Prostate gland (tissue), 2 donors: ENCODE results near the gene TCERG1L. TPM values are rescaled to one million over a fixed set of nuclear protein-coding genes. Genes with fewer than 3 reads are reported as not detected.
A peak's percentile ranks its signal among the peaks of the same experiment; 100 is the strongest.

Source experiments
- DNase-seq: peaks from one replicate; pipeline ENCODE4 v3.0.0-alpha.2; 2019; ENCODE audit warnings: low spot score
- H3K27ac ChIP-seq, 2 donors: fragments of 200-600 bp; sonication (generic); 2 replicates each; pipeline ENCODE4 v1.5.1; 2017 to 2019
- H3K27me3 ChIP-seq: fragments of 200-600 bp; sonication (generic); replicated peaks from 2 replicates; pipeline ENCODE4 v1.5.1; 2019; ENCODE audit not compliant: insufficient read depth
- H3K36me3 ChIP-seq, 2 donors: fragments of 200-600 bp; sonication (generic); 1 replicate in 1 of 2; 2 replicates in 1 of 2; pipeline versions ENCODE4 v1.5.1 to v1.8.1; 2017 to 2019
- H3K4me1 ChIP-seq: fragments of 200-600 bp; sonication (generic); replicated peaks from 2 replicates; pipeline ENCODE4 v1.5.1; 2019
- H3K4me3 ChIP-seq, 2 donors: fragments of 200-600 bp; sonication (generic); 2 replicates each; pipeline ENCODE4 v1.5.1; 2017 to 2019
- H3K9me3 ChIP-seq: fragments of 200-600 bp; sonication (generic); 2 replicates; pipeline ENCODE4 v1.5.1; 2017
- POLR2A ChIP-seq: fragments of 450-650 bp; IDR thresholded peaks from one replicate; pipeline ENCODE4 v1.6.1; 2016; ENCODE audit warnings: antibody characterized with exemption, mild to moderate bottlenecking
- POLR2AphosphoS5 ChIP-seq: sonication (generic); formaldehyde crosslinking; IDR thresholded peaks from one replicate; pipeline ENCODE4 v1.6.1; 2017; ENCODE audit warnings: antibody characterized with exemption
- WGBS: methylation state at CpG from one replicate; pipeline ENCODE4 v1.1.5; 2018; 5-methylcytosine and 5-hydroxymethylcytosine counted together
- intact Hi-C: fragments of 100-400 bp; cut with DNase I; formaldehyde crosslinking; loops from one replicate; pipeline ENCODE4 v1.14.2; 2022
- total RNA-seq, 2 donors: library from RNA; depleted of rRNA; stranded (reverse); fragments of >200 nt; gene quantifications; one replicate each; pipeline ENCODE4 v1.1.0, GENCODE V29; 2016
- TF ChIP-seq, protein P1 (sequence below), 4 experiments: fragments of 200-600 bp in 2 of 4; fragments of 450-650 bp in 2 of 4; sonication (generic) in 2 of 4; IDR thresholded peaks; 1 replicate in 3 of 4; 2 replicates in 1 of 4; pipeline ENCODE4 v1.5.1; 2016 to 2019; ENCODE audit warnings: antibody characterized with exemption in 4 of 4, mild to moderate bottlenecking in 2 of 4, moderate library complexity in 2 of 4

TCERG1L gene
- total RNA-seq, 2 donors from 2014 or later: 0.23 to 4.0 TPM

- H3K27ac ChIP-seq: no peak overlapping the region
- H3K4me3 ChIP-seq: no peak overlapping the region
- H3K9me3 ChIP-seq: no peaks in the 10 kb centered on the region
- WGBS: 81% methylated on average over 7 of the region's 7 CpGs
- DNase-seq: no peak
- no peak for TF ChIP-seq POLR2A
- TF ChIP-seq POLR2AphosphoS5: no peak
- TF ChIP-seq, protein P1, sequence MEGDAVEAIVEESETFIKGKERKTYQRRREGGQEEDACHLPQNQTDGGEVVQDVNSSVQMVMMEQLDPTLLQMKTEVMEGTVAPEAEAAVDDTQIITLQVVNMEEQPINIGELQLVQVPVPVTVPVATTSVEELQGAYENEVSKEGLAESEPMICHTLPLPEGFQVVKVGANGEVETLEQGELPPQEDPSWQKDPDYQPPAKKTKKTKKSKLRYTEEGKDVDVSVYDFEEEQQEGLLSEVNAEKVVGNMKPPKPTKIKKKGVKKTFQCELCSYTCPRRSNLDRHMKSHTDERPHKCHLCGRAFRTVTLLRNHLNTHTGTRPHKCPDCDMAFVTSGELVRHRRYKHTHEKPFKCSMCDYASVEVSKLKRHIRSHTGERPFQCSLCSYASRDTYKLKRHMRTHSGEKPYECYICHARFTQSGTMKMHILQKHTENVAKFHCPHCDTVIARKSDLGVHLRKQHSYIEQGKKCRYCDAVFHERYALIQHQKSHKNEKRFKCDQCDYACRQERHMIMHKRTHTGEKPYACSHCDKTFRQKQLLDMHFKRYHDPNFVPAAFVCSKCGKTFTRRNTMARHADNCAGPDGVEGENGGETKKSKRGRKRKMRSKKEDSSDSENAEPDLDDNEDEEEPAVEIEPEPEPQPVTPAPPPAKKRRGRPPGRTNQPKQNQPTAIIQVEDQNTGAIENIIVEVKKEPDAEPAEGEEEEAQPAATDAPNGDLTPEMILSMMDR (IDR thresholded peaks at IDR 0.05): no peak
- H3K4me1 ChIP-seq: no peaks in the 10 kb centered on the region
- no peaks in the 10 kb centered on the region for H3K27me3 ChIP-seq
- intact Hi-C loops: no loop called here
- no peaks in the 10 kb centered on the region for H3K36me3 ChIP-seq
Measured at GRCh38 chr10:131187274-131187673, 124.2 kb downstream of the TCERG1L start.

DNA sequence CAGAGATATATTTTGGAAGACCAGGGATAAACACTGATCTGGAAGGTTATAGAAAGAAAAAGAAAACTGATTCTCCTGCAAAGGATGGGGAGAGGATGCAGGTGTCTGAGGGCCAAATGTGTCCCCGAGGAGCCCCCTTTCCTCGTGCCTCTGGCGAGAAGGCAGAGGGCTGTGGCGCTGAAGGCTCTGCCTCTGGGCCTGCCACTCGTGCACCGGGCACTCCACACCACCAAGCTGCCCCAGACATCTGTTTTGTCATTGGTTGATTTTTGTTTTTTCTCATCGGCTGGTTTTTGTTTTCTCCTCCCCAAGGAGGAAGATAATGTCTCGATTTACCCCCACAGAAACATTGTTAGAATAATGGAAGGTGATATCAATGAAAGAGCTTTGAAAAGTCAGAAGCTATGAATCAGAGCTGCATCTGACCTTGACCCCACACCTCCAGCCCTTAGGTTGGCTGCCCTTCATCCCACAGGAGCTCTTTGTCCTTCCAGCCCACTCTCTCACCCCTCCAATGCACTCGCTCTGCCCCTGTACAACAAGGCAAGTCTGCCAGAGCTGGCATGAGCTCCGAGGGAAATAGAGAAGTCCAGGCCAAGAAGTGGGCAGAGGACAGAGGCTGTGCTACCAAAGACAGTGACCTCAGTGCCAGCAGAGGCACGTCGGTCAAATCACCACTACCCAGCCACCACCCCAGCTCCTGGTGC is 124.8 kb downstream of the TCERG1L start:
- Histone ChIP-seq H3K4me3 (no peak overlapping the region), H3K4me1 (no peaks in the 10 kb centered on the region), H3K9me3 (no peaks in the 10 kb centered on the region), H3K27me3 (no peaks in the 10 kb centered on the region), H3K27ac (no peak overlapping the region), H3K36me3 (no peaks in the 10 kb centered on the region)
- TF ChIP-seq POLR2AphosphoS5 (no peak), POLR2A (no peak)
- TF ChIP-seq, protein P1 (IDR thresholded peaks at IDR 0.05): no peak
- DNase-seq: no peak
- WGBS: 93% methylated on average over 12 of the region's 12 CpGs
- intact Hi-C loops: no loop called here

DNA sequence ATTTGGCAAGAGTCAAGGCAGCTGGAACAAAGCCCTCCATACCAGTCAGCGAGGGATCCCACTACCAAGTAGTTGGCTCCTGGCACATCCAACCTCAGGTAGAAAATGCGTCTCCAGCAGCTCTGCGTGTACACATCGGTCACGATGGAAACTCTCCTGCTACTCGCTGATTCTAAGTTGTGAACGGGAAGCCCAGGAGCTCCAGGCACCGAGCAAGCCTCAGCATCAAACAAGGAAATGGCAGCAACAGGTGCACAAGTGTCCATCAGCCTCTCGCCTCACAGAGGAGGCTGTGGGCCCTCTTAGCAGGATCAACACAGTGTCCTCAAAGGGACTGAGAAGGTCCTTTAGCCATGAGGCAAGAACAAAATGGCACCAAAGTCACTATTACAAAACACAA is 127.0 kb downstream of the TCERG1L start:
- intact Hi-C loops: no loop called here
- H3K27ac ChIP-seq: no peak overlapping the region
- H3K4me3 ChIP-seq: no peak overlapping the region
- H3K27me3 ChIP-seq: no peaks in the 10 kb centered on the region
- no peaks in the 10 kb centered on the region for H3K9me3 ChIP-seq
- H3K36me3 ChIP-seq: no peaks in the 10 kb centered on the region
- WGBS: 87% methylated on average over 9 of the region's 9 CpGs
- no peaks in the 10 kb centered on the region for H3K4me1 ChIP-seq
- TF ChIP-seq, protein P1 (IDR thresholded peaks at IDR 0.05): no peak
- TF ChIP-seq POLR2A: no peak
- no peak for TF ChIP-seq POLR2AphosphoS5
- DNase-seq: no peak

GRCh38 chr10:131183546-131184045 is 127.9 kb downstream of the TCERG1L start:
- H3K27me3 ChIP-seq: no peaks in the 10 kb centered on the region
- intact Hi-C loops: no loop called here
- no peaks in the 10 kb centered on the region for H3K4me1 ChIP-seq
- WGBS: 95% methylated on average over 9 of the region's 9 CpGs
- no peak for DNase-seq
- H3K4me3 ChIP-seq: no peak overlapping the region
- H3K36me3 ChIP-seq: no peaks in the 10 kb centered on the region
- no peak overlapping the region for H3K27ac ChIP-seq
- TF ChIP-seq POLR2AphosphoS5 (no peak), POLR2A (no peak)
- TF ChIP-seq, protein P1 (IDR thresholded peaks at IDR 0.05): no peak
- H3K9me3 ChIP-seq: no peaks in the 10 kb centered on the region

DNA sequence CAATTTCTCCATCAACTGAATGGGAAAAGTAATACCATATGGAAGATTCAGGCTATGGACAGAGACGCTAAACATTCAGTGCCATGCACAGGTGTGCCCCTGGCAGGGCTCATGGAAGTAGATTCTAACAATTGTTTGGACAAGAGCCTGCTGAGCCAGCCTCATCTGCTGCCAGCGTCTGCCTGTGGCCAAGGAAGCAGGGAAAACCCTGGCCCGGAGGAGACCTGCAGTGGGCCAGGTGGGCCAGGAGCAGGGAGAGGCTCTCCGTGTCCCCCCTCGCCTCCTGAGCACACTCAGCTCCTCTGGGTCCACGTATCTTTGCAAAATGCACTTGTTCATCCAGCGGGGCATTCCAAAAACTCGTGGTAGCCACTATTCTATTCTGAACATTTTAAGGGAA is 130.1 kb downstream of the TCERG1L start:
- 48% methylated on average over 8 of the region's 8 CpGs for WGBS
- no peak for TF ChIP-seq POLR2AphosphoS5
- no peak for TF ChIP-seq POLR2A
- TF ChIP-seq, protein P1 (IDR thresholded peaks at IDR 0.05): no peak
- DNase-seq: peak; percentile 26

More for the DNA sequence above, 130.1 kb downstream of the TCERG1L start:
- Histone ChIP-seq H3K4me3 (no peak overlapping the region), H3K9me3 (no peaks in the 10 kb centered on the region), H3K27ac (no peak overlapping the region), H3K27me3 (no peaks in the 10 kb centered on the region), H3K36me3 (no peaks in the 10 kb centered on the region), H3K4me1 (no peaks in the 10 kb centered on the region)
- intact Hi-C loops: no loop called here
